DOHH2 (cell line): Measurements from ENCODE around the gene ARHGAP11A.

Experiments
- H3F3A ChIP-seq: fragments of 200-600 bp; sonication (generic), shearing (Covaris generic); 2 replicates; pipeline ENCODE4 v1.6.0; 2016; ENCODE audit warnings: antibody characterized with exemption, mild to moderate bottlenecking; ENCODE audit not compliant: control insufficient read depth, insufficient read depth
- H3K27ac ChIP-seq: fragments of 200-600 bp; sonication (generic); 2 replicates; pipeline ENCODE4 v1.5.1; 2014; ENCODE audit warnings: low read depth, mild to moderate bottlenecking, low read length, moderate library complexity
- H3K27me3 ChIP-seq: fragments of 200-600 bp; sonication (generic); 2 replicates; pipeline ENCODE4 v1.6.1; 2014; ENCODE audit warnings: mild to moderate bottlenecking, low read length, mixed read lengths; ENCODE audit not compliant: control insufficient read depth
- H3K36me3 ChIP-seq: fragments of 200-600 bp; sonication (generic); 2 replicates; pipeline ENCODE4 v1.6.1; 2014; ENCODE audit warnings: mild to moderate bottlenecking, low read length, moderate library complexity, mixed read lengths; ENCODE audit not compliant: control insufficient read depth
- H3K4me1 ChIP-seq: fragments of 200-600 bp; sonication (generic); 2 replicates; pipeline ENCODE4 v1.6.1; 2014; ENCODE audit warnings: mild to moderate bottlenecking, low read length, mixed read lengths; ENCODE audit not compliant: control insufficient read depth
- H3K4me2 ChIP-seq: fragments of 200-600 bp; sonication (generic); 2 replicates; pipeline ENCODE4 v1.6.0; 2014; ENCODE audit warnings: mild to moderate bottlenecking, low read length, moderate library complexity
- H3K4me3 ChIP-seq: fragments of 200-600 bp; sonication (generic); 2 replicates; pipeline ENCODE4 v1.5.1; 2014; ENCODE audit warnings: mild to moderate bottlenecking, low read length, mixed read lengths
- H3K79me2 ChIP-seq: fragments of 200-600 bp; sonication (generic); 2 replicates; pipeline ENCODE4 v1.6.1; 2014; ENCODE audit warnings: mild to moderate bottlenecking, low read length, mixed read lengths; ENCODE audit not compliant: control insufficient read depth
- H3K9me2 ChIP-seq: fragments of 200-600 bp; sonication (generic); replicated peaks from 2 replicates; pipeline ENCODE4 v1.6.1; 2014; ENCODE audit warnings: mild to moderate bottlenecking, low read length, mixed read lengths; ENCODE audit not compliant: control insufficient read depth
- H3K9me3 ChIP-seq: fragments of 200-600 bp; sonication (generic); 2 replicates; pipeline ENCODE4 v1.6.1; 2014; ENCODE audit warnings: antibody characterized with exemption, low read length, mixed read lengths; ENCODE audit not compliant: control insufficient read depth, insufficient read depth
- H4K20me1 ChIP-seq: fragments of 200-600 bp; sonication (generic); 2 replicates; pipeline ENCODE4 v1.6.0; 2014; ENCODE audit warnings: low read depth, mild to moderate bottlenecking, antibody characterized with exemption, low read length, moderate library complexity; ENCODE audit not compliant: control insufficient read depth, insufficient read depth
- EZH2phosphoT487 ChIP-seq: fragments of 200-600 bp; sonication (generic); IDR thresholded peaks from 2 replicates; pipeline ENCODE4 v1.6.1; 2017; ENCODE audit warnings: borderline replicate concordance, mild to moderate bottlenecking, antibody characterized with exemption, low read length, moderate library complexity, mixed read lengths
- TF ChIP-seq, protein P1 (sequence below): fragments of 200-600 bp; sonication (generic); IDR thresholded peaks from one replicate; pipeline ENCODE4 v1.5.1; 2014; ENCODE audit warnings: antibody characterized with exemption, mild to moderate bottlenecking, low read depth, low read length; ENCODE audit not compliant: poor library complexity, severe bottlenecking

The ARHGAP11A gene

DNA sequence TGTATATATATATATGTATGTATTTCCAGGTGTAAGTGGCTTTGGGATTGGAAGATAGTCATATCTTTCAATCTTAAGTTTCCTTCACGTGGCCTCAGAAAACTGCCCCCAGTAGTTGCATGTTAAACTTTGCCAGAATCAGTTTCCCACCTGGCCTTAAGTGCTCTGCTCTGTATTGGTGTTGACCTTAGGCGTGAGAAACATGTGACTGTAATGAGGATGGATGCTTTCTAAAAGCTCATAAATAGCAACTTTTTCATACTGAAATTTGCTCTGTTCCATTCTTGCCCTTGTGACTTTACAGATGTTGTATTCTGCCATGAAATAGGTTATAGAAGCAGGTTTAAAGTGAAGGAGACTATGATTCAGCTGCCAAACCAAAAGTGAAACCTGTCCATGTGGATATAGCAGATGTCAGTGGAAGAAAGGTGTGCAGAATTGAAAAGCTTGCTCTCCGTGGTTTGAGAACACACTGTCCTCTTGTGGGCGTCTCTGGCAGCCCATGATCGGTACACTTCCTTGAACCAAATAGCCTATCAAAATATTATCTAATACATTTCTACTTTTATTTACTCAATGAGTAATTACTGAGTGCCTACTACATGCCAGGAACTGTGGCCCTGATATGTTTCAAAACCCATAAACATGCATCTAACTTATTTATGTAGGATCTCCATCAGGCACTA is 42.0 kb downstream of the ARHGAP11A start:
- Histone ChIP-seq H3K4me2 (no peak overlapping the region), H3K27me3 (no peaks in the 10 kb centered on the region), H3K4me3 (no peak overlapping the region), H4K20me1 (no peaks in the 10 kb centered on the region), H3K79me2 (no peaks in the 10 kb centered on the region), H3K36me3 (peaks cover 31% of the 10 kb centered on the region), H3K27ac (no peak overlapping the region), H3K9me2 (no peaks in the 10 kb centered on the region), H3K4me1 (no peaks in the 10 kb centered on the region), H3F3A (peaks cover 11% of the 10 kb centered on the region; the same call in 1 of the 2 replicates), H3K9me3 (no peaks in the 10 kb centered on the region)
- no peak for TF ChIP-seq EZH2phosphoT487
- TF ChIP-seq, protein P1, sequence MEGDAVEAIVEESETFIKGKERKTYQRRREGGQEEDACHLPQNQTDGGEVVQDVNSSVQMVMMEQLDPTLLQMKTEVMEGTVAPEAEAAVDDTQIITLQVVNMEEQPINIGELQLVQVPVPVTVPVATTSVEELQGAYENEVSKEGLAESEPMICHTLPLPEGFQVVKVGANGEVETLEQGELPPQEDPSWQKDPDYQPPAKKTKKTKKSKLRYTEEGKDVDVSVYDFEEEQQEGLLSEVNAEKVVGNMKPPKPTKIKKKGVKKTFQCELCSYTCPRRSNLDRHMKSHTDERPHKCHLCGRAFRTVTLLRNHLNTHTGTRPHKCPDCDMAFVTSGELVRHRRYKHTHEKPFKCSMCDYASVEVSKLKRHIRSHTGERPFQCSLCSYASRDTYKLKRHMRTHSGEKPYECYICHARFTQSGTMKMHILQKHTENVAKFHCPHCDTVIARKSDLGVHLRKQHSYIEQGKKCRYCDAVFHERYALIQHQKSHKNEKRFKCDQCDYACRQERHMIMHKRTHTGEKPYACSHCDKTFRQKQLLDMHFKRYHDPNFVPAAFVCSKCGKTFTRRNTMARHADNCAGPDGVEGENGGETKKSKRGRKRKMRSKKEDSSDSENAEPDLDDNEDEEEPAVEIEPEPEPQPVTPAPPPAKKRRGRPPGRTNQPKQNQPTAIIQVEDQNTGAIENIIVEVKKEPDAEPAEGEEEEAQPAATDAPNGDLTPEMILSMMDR: no peak

DNA sequence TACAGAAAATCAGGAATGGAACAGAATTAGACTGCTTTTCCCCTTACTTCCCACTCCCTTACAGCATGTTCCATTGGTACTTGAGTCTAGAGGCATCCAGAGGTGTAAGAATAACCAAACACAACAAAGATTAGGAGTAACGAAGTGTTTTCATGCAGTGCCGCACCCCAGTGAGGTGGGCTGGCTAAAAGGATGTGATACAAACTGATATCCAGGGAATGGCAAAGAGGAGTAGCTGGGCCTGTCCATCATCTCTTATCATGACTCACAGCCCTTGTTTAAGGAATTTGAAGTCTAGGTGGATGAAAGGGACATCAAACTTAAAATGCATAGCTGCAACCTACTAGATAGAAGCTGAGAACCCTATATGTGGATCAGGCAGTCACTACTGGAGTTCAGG is 42.6 kb downstream of the ARHGAP11A start:
- Histone ChIP-seq H3K9me3 (no peaks in the 10 kb centered on the region), H3K27ac (no peak overlapping the region)
- no peak for TF ChIP-seq EZH2phosphoT487
- TF ChIP-seq, protein P1: no peak

DNA sequence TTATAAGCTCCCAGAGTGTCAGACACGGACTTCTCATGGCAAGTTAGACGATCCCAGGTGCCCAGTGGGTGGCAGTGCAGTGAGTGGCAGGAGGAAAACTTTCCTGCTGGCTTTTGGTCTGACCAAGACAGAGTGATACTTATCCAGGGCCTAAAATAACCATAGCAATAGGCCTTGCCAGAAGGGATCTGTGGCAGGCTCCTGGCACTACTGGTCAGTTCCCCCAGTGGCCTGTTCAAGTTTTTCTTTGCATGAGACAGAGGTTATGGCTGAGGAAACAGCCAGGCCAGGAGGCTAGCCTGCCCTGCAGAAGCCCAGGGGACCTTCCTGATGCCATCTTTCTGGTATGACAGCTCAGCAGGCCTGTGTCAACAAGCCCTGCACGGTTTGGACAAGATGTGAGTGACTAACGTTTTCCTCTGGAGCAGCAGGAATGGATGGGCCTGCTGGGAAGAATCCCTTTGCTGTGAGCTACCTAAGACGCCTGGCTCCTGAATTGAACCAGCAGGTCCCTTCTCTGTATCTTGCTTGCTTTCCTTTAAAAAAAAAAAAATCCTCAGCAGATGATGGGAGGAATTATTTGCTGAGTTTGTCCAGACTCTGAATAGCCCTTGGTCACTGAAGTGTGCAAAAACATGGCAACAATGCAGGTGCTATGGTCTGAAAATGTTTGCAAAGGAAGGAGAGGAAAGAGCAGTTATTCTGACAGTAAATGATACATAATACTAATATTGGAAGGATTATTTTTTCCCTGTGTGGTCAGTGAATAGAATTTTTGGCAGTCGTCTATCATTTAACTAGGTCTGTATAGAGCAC is 44.2 kb downstream of the ARHGAP11A start:
- H4K20me1 ChIP-seq: no peaks in the 10 kb centered on the region
- H3K36me3 ChIP-seq: peaks cover 13% of the 10 kb centered on the region
- no peaks in the 10 kb centered on the region for H3K27me3 ChIP-seq
- H3K9me2 ChIP-seq: no peaks in the 10 kb centered on the region
- no peak overlapping the region for H3K27ac ChIP-seq
- H3K4me2 ChIP-seq: no peak overlapping the region
- H3F3A ChIP-seq: peaks cover 9% of the 10 kb centered on the region; the same call in 1 of the 2 replicates
- H3K79me2 ChIP-seq: no peaks in the 10 kb centered on the region
- TF ChIP-seq EZH2phosphoT487: no peak
- TF ChIP-seq, protein P1: no peak
- H3K9me3 ChIP-seq: no peaks in the 10 kb centered on the region
- no peaks in the 10 kb centered on the region for H3K4me1 ChIP-seq
- no peak overlapping the region for H3K4me3 ChIP-seq

More for the DNA sequence above, 42.6 kb downstream of the ARHGAP11A start:
- Histone ChIP-seq H3K4me3 (no peak overlapping the region), H3K79me2 (no peaks in the 10 kb centered on the region), H3F3A (peaks cover 12% of the 10 kb centered on the region; the same call in 1 of the 2 replicates), H4K20me1 (no peaks in the 10 kb centered on the region), H3K4me1 (no peaks in the 10 kb centered on the region), H3K27me3 (no peaks in the 10 kb centered on the region), H3K4me2 (no peak overlapping the region), H3K9me2 (no peaks in the 10 kb centered on the region), H3K36me3 (peaks cover 29% of the 10 kb centered on the region)
